K562 (cell line): Measurements from ENCODE around the gene TXNL4A. TPM values are rescaled to one million over a fixed set of nuclear protein-coding genes. Genes with fewer than 3 reads are reported as not detected.

Experiments
- ATAC-seq: fragments of 200-7000 bp; cut with Tn5 transposase; 3 replicates; pipeline ENCODE4 v1.9.1; 2020; ENCODE audit warnings: moderate library complexity
- BruUV-seq: library from RNA; stranded (reverse); fragments of 400-500 nt; replicated peaks from 2 replicates; lab custom pipeline; 2021; lab: Mats Ljungman, UMichigan
- CTCF ChIA-PET: fragments of 300-600 bp; formaldehyde crosslinking; extraction: SDS; loops from one replicate; lab custom pipeline; 2021; ENCODE audit warnings: low intra/inter-chr PET ratio; lab: Yijun Ruan, JAX
- POLR2A ChIA-PET: fragments of 300-600, 350-650 bp; sonication (Branson Sonifier 250); formaldehyde crosslinking; extraction: SDS; loops from one replicate; lab custom pipeline; 2021; ENCODE audit warnings: antibody characterized with exemption, inconsistent platforms; lab: Yijun Ruan, JAX
- DNase-seq, 4 experiments: peaks; one replicate each; pipeline versions ENCODE4 v3.0.0 to v3.0.0-alpha.2; 2011 to 2018; ENCODE audit warnings: low spot score in 3 of 4, mixed read lengths in 3 of 4; ENCODE audit errors: extremely low read depth in 1 of 4
- FAIRE-seq: peaks from 2 replicates; lab custom pipeline; 2011; peaks lifted over from hg19 to GRCh38; lab: Jason Lieb, UNC
- H2AFZ ChIP-seq: 2 replicates; pipeline ENCODE4 v1.6.0; 2011; ENCODE audit warnings: low read depth, low read length, control low read depth, inconsistent platforms
- H3K27ac ChIP-seq: fragments of 200-600 bp; 3 replicates; pipeline ENCODE4 v1.8.0; 2011; ENCODE audit warnings: low read depth, mild to moderate bottlenecking, control low read depth, inconsistent platforms, low read length, moderate library complexity, mixed read lengths; ENCODE audit errors: extremely low read depth
- H3K27me3 ChIP-seq, 2 experiments: fragments of 300-600 bp in 1 of 2; 2 replicates in 1 of 2; 3 replicates in 1 of 2; pipeline versions ENCODE4 v1.6.0 to v1.8.0; 2011; ENCODE audit warnings: inconsistent platforms in 2 of 2, low read length in 2 of 2, mild to moderate bottlenecking in 1 of 2, mixed read lengths in 1 of 2, moderate library complexity in 1 of 2; ENCODE audit not compliant: control insufficient read depth in 2 of 2, insufficient read depth in 2 of 2
- H3K36me3 ChIP-seq: fragments of 300-600 bp; 3 replicates; pipeline ENCODE4 v1.8.0; 2011; ENCODE audit warnings: mild to moderate bottlenecking, low read length, inconsistent platforms; ENCODE audit not compliant: control insufficient read depth, insufficient read depth
- H3K4me1 ChIP-seq, 2 experiments: fragments of 200-600 bp in 1 of 2; replicated peaks in 1 of 2; 2 replicates in 1 of 2; 3 replicates in 1 of 2; pipeline versions ENCODE4 v1.5.1 to v1.8.0; 2011; ENCODE audit warnings: inconsistent platforms in 2 of 2, low read length in 2 of 2, mild to moderate bottlenecking in 1 of 2, mixed read lengths in 1 of 2, moderate library complexity in 1 of 2; ENCODE audit not compliant: control insufficient read depth in 2 of 2, insufficient read depth in 2 of 2
- H3K4me2 ChIP-seq: 2 replicates; pipeline ENCODE4 v1.6.1; 2011; ENCODE audit warnings: low read length, control low read depth, inconsistent platforms, mixed read lengths; ENCODE audit not compliant: insufficient read depth
- H3K4me3 ChIP-seq: fragments of 200-600 bp; sonication (generic), shearing (Covaris generic); 2 replicates; pipeline ENCODE4 v1.5.1; 2016; ENCODE audit warnings: control low read depth, inconsistent platforms
- H3K79me2 ChIP-seq: fragments of 200-600 bp; 3 replicates; pipeline ENCODE4 v1.8.0; 2011; ENCODE audit warnings: low read length, inconsistent platforms; ENCODE audit not compliant: control insufficient read depth, insufficient read depth
- H3K9ac ChIP-seq, 2 experiments: 2 replicates each; pipeline versions ENCODE4 v1.6.0 to v1.6.1; 2011; ENCODE audit warnings: low read depth in 2 of 2, low read length in 2 of 2, control low read depth in 1 of 2, inconsistent platforms in 1 of 2, mild to moderate bottlenecking in 1 of 2, mixed read lengths in 1 of 2; ENCODE audit not compliant: insufficient read depth in 1 of 2
- H3K9me1 ChIP-seq: one replicate; pipeline ENCODE4 v1.6.0; 2011; ENCODE audit warnings: inconsistent platforms, mild to moderate bottlenecking, low read length, moderate library complexity; ENCODE audit not compliant: control insufficient read depth, insufficient read depth
- H3K9me3 ChIP-seq: replicated peaks from 2 replicates; pipeline ENCODE4 v1.5.1; 2011; ENCODE audit warnings: low read depth, low read length, inconsistent platforms; ENCODE audit not compliant: control insufficient read depth, insufficient read depth
- H4K20me1 ChIP-seq: replicated peaks from 2 replicates; pipeline ENCODE4 v1.6.1; 2011; ENCODE audit warnings: low read length, inconsistent platforms, mixed read lengths; ENCODE audit not compliant: control insufficient read depth, insufficient read depth
- ATF1 ChIP-seq, 2 experiments: fragments of 450-650 bp in 1 of 2; IDR thresholded peaks; 2 replicates each; pipeline ENCODE4 v1.6.1; 2016; ENCODE audit warnings: missing compliant biosample characterization in 1 of 2, missing genetic modification characterization in 1 of 2
- CCAR2 ChIP-seq: fragments of 200-400 bp; formaldehyde crosslinking; IDR thresholded peaks from 2 replicates; pipeline ENCODE4 v1.6.1; 2017; ENCODE audit warnings: mild to moderate bottlenecking, low read depth, low read length
- FOXJ2 ChIP-seq: fragments of 200-800 bp; sonication (Bioruptor generic); IDR thresholded peaks from 2 replicates; pipeline ENCODE4 v1.6.1; 2016; ENCODE audit warnings: missing genetic modification characterization, missing compliant biosample characterization
- POLR2A ChIP-seq: fragments of 450-650 bp; conservative IDR thresholded peaks from 2 replicates; pipeline ENCODE4 v1.6.1; 2016
- ZKSCAN3 ChIP-seq: fragments of 250-450 bp; sonication (Bioruptor Pico); IDR thresholded peaks from 2 replicates; pipeline ENCODE4 v1.4.0; 2020
- ZNF24 ChIP-seq: fragments of 450-650 bp; IDR thresholded peaks from 2 replicates; pipeline ENCODE4 v1.6.1; 2016
- ZNF444 ChIP-seq: fragments of 250-450 bp; sonication (Bioruptor Pico); IDR thresholded peaks from 2 replicates; pipeline ENCODE4 v1.4.0; 2020; ENCODE audit warnings: mild to moderate bottlenecking, moderate library complexity
- WGBS: fragments of 100-300 bp; shearing (Covaris generic); methylation state at CpG from one replicate; pipeline ENCODE4 v1.1.6; 2016; ENCODE audit warnings: low coverage, mixed read lengths; ENCODE audit not compliant: insufficient coverage; ENCODE audit errors: missing lambda C conversion rate; 5-methylcytosine and 5-hydroxymethylcytosine counted together
- in situ Hi-C: fragments of 300-500 bp; cut with MboI; formaldehyde crosslinking; loops from 4 replicates; pipeline ENCODE4 v1.15.0; 2018; ENCODE audit warnings: inconsistent platforms, mixed read lengths
- intact Hi-C: fragments of 100-400 bp; cut with micrococcal nuclease; formaldehyde crosslinking; loops from 2 replicates; pipeline ENCODE4 v1.14.2; 2022
- polyA plus RNA-seq, 8 experiments: library from polyadenylated mRNA; depleted of rRNA in 4 of 8; stranded (reverse) in 5 of 8; unstranded in 3 of 8; fragments of >200 nt; fragmentation: Nextera tagmentation in 2 of 8; fragmentation: Illumina TruSeq in 1 of 8; extraction: Ambion mirVana in 2 of 8; extraction: Trizol in 1 of 8; gene quantifications; 2 replicates each; pipeline versions ENCODE4 v1.2.1 to v1.2.3, GENCODE V29; 2011 to 2014; ENCODE audit warnings: inconsistent platforms in 1 of 8, missing spikeins in 1 of 8
- total RNA-seq, 7 experiments: library from RNA; depleted of rRNA in 6 of 7; stranded (reverse); fragments of >200 nt in 6 of 7; fragmentation: Illumina TruSeq in 2 of 7; extraction: Trizol in 2 of 7; gene quantifications; 2 replicates each; pipeline versions ENCODE4 v1.2.1 to v1.2.3, GENCODE V29; 2011 to 2021; ENCODE audit warnings: low replicate concordance in 1 of 7
- TF ChIP-seq, protein P1 (sequence below): fragments of 450-650 bp; IDR thresholded peaks from 2 replicates; pipeline ENCODE4 v1.6.1; 2016; ENCODE audit warnings: antibody characterized with exemption
- TF ChIP-seq, protein P2 (sequence below): fragments of 450-650 bp; formaldehyde crosslinking; IDR thresholded peaks from 2 replicates; pipeline ENCODE4 v1.4.0; 2022; ENCODE audit warnings: missing genetic modification characterization
- TF ChIP-seq, protein P3 (sequence below): fragments of 250-450 bp; sonication (Bioruptor Pico); IDR thresholded peaks from 2 replicates; pipeline ENCODE4 v1.5.1; 2021; ENCODE audit warnings: mild to moderate bottlenecking
- TF ChIP-seq, protein P4 (sequence below), 2 experiments: fragments of 450-650 bp in 1 of 2; sonication (generic) in 1 of 2; formaldehyde crosslinking in 1 of 2; IDR thresholded peaks in 1 of 2; conservative IDR thresholded peaks in 1 of 2; 2 replicates each; pipeline versions ENCODE4 v1.6.1 to v1.8.1; 2016 to 2023; ENCODE audit warnings: mild to moderate bottlenecking in 2 of 2, moderate library complexity in 2 of 2, inconsistent platforms in 1 of 2, missing genetic modification reagents in 1 of 2

The TXNL4A gene
- total and polyA plus RNA-seq, 9 of the 15 experiments (the other 6 are each of a cell fraction or from before 2014, with no cell fraction given) = 27.0 to 132 (median 87.5) TPM

DNA sequence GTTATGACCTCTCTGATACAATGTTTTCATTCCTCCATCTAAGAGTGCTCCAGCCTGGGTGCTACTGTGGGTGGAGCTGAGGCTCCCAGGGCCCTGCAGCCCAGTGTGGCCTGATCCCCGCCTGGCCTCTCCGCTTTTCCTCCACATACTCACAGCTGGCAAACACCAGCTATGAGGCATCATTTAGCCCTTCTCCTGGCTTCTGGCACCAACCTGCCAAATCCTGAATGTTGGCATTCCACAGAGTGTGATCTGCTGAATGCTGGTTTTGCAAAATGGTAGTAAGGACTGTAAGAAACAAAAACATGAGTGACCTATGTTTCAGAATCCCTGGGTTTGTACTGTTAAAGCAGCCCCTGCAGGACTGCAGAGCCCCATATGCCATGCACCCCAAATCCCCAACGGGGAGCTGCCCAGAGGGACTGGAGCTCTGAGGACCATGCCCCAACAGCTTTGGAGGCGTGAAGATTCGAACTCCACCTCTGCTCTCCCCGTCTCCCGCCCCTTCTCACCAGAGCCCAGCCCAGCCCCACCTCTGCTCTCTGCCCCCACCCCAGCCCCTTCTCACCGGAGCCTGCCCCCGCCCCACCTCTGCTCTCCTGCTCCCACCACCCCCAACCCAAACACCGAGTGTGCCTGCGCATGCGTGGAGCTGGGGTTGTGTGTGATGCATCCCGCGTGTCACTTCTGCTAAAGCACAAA lies 41.2 kb downstream of the TXNL4A start:
- Histone ChIP-seq H3K27ac (no peak overlapping the region), H4K20me1 (peaks cover 16% of the 10 kb centered on the region), H3K4me2 (no peak overlapping the region), H3K79me2 (peaks cover 8% of the 10 kb centered on the region; the same call in 1 of the 3 replicates), H3K9me1 (no peaks in the 10 kb centered on the region), H3K36me3 (peaks cover 4% of the 10 kb centered on the region; the same call in 2 of the 3 replicates), H3K9ac (no peak overlapping the region), H3K27me3 (no peaks in the 10 kb centered on the region), H3K9me3 (no peaks in the 10 kb centered on the region), H2AFZ (no peak overlapping the region), H3K4me3 (no peak overlapping the region), H3K4me1 (peaks cover 10 to 51% of the 10 kb centered on the region in 2 experiments; a peak in 4 of 5 replicates)
- DNase-seq (no peak), FAIRE-seq (no peak), ATAC-seq (no peak)
- ChIA-PET POLR2A (no interaction called here), CTCF (no interaction called here)
- BruUV-seq = no TSS peak
- in situ Hi-C loops = no loop called here
- 97% methylated on average over 5 of the region's 14 CpGs for WGBS
- TF ChIP-seq POLR2A = no peak
- TF ChIP-seq CCAR2 = no peak
- no peak for TF ChIP-seq ZKSCAN3 (CRISPR knock-in tag)
- TF ChIP-seq ZNF24 = no peak
- TF ChIP-seq, protein P1, sequence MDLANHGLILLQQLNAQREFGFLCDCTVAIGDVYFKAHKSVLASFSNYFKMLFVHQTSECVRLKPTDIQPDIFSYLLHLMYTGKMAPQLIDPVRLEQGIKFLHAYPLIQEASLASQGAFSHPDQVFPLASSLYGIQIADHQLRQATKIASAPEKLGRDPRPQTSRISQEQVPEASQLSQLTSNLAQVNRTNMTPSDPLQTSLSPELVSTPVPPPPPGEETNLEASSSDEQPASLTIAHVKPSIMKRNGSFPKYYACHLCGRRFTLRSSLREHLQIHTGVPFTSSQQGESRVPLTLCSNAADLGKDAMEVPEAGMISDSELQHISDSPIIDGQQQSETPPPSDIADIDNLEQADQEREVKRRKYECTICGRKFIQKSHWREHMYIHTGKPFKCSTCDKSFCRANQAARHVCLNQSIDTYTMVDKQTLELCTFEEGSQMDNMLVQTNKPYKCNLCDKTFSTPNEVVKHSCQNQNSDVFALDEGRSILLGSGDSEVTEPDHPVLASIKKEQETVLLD = no peak
- TF ChIP-seq, protein P2, sequence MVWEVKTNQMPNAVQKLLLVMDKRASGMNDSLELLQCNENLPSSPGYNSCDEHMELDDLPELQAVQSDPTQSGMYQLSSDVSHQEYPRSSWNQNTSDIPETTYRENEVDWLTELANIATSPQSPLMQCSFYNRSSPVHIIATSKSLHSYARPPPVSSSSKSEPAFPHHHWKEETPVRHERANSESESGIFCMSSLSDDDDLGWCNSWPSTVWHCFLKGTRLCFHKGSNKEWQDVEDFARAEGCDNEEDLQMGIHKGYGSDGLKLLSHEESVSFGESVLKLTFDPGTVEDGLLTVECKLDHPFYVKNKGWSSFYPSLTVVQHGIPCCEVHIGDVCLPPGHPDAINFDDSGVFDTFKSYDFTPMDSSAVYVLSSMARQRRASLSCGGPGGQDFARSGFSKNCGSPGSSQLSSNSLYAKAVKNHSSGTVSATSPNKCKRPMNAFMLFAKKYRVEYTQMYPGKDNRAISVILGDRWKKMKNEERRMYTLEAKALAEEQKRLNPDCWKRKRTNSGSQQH (CRISPR knock-in tag) = no peak
- TF ChIP-seq, protein P3, sequence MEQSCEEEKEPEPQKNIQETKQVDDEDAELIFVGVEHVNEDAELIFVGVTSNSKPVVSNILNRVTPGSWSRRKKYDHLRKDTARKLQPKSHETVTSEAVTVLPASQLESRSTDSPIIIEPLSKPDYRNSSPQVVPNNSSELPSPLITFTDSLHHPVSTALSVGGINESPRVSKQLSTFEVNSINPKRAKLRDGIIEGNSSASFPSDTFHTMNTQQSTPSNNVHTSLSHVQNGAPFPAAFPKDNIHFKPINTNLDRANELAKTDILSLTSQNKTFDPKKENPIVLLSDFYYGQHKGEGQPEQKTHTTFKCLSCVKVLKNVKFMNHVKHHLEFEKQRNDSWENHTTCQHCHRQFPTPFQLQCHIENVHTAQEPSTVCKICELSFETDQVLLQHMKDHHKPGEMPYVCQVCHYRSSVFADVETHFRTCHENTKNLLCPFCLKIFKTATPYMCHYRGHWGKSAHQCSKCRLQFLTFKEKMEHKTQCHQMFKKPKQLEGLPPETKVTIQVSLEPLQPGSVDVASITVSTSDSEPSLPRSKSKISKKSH = no peak
- TF ChIP-seq FOXJ2 = no peak
- no peak for TF ChIP-seq ZNF444
- no peak for TF ChIP-seq ATF1 (CRISPR knock-in tag; IDR thresholded peaks at IDR 0.05)
- TF ChIP-seq ATF1 (tag; IDR thresholded peaks at IDR 0.05) = no peak
- TF ChIP-seq, protein P4, sequence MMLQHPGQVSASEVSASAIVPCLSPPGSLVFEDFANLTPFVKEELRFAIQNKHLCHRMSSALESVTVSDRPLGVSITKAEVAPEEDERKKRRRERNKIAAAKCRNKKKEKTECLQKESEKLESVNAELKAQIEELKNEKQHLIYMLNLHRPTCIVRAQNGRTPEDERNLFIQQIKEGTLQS (IDR thresholded peaks at IDR 0.05) = no peak
- TF ChIP-seq, protein P4 (CRISPR knock-in tag; conservative IDR thresholded peaks at IDR 0.05) = no peak
- intact Hi-C loops = no loop called here
